Measurements from ENCODE around the gene ENG.

DNA sequence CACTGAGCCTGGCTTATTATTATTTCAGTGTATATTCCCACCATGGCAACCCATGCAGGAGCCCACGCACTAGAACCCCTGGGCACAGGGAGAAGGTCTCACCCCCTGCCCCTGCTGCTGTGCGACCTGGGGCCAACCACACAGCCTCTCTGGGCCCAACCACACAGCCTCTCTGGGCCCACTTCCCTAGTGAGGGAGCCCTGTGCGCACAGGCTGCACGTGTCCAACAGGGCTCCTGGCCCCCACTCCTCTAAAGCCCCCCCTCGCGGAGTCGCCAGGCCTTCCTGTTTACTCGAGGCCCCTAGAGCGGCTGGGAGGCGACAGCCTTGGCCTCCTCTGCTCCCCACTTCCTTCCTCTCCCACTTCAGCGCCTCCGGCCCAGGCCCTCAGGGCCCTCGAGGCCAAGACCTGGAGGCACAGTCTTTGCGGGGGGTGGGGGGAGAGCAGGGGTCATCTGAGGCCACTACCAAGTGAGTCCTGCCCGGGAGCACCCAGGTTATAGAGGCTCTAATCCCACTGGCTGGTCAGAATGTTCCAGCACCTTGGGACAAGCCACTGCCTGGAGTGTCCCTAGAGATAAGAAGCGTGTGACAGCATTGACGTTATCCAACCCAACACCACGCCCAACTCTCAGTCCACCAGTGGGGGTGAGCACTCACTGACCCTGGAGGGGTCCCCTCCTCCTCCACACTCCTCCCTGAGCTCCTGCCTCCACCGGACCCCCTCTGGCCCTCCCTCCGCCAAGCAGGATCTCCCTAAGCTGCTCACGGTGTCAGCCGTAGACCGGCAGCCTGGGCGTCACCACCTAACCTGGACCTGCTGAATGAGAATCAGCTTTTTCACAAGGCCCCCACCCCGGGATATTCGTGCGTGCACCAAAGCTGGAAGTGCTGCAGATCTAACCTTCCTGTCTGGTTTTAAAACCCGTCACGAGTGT, 7.9 kb upstream of the ENG start:
- TF ChIP-seq EP300 (IDR thresholded peaks at IDR 0.05): no peak
- TF ChIP-seq, protein P1, sequence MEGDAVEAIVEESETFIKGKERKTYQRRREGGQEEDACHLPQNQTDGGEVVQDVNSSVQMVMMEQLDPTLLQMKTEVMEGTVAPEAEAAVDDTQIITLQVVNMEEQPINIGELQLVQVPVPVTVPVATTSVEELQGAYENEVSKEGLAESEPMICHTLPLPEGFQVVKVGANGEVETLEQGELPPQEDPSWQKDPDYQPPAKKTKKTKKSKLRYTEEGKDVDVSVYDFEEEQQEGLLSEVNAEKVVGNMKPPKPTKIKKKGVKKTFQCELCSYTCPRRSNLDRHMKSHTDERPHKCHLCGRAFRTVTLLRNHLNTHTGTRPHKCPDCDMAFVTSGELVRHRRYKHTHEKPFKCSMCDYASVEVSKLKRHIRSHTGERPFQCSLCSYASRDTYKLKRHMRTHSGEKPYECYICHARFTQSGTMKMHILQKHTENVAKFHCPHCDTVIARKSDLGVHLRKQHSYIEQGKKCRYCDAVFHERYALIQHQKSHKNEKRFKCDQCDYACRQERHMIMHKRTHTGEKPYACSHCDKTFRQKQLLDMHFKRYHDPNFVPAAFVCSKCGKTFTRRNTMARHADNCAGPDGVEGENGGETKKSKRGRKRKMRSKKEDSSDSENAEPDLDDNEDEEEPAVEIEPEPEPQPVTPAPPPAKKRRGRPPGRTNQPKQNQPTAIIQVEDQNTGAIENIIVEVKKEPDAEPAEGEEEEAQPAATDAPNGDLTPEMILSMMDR (IDR thresholded peaks at IDR 0.05): no peak
- TF ChIP-seq POLR2AphosphoS5 (IDR thresholded peaks at IDR 0.05): peak in 2 of 3 donors; percentile 16 to 54
- TF ChIP-seq POLR2A (IDR thresholded peaks at IDR 0.05): no peak

Measured in stomach (tissue), 4 donors.